ENCODE data around the gene XRCC5.
"Not testable (repeated sequence)": the region's sequence is repeated elsewhere in the genome, so short reads cannot be mapped to it uniquely, and the experiment has no call there.

XRCC5 gene

GRCh38 chr2:216201692-216202306 lies 92.7 kb downstream of the XRCC5 start:
- no peak for DNase-seq (ENCODE audit: low spot score)

DNA sequence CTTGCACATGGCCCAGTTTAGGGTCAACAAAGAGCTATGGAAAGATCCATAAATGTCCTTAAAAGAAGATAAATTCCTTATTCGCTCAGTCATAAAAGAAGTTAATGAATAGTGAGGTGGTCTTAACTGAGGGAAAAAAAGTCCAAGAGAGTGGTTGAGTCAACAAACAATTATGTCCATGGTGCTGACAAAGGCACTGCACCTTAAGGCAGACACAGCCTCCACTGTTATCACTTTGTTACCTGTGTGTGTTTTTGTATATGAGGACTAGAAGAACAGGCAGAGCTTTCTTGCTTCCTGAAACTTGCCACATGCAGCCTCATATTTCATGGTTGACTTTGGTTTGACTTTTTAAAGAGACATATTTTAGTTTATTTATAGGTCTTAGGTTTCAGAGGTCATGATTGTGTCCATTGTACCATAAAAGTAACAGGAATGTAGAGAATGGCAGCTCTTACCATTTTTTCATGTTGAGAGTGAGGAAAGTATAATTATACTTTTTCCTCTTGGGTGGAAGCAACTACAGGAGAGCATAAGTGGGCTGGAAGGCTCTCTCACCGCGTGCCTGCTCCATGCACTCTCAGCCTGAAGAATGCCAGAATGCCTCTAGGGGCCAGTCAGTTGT lies 93.6 kb downstream of the XRCC5 start:
- DNase-seq (ENCODE audit: low spot score) = no peak

GRCh38 chr2:216205486-216205885 lies 96.3 kb downstream of the XRCC5 start:
- DNase-seq (ENCODE audit: low spot score) = no peak

DNA sequence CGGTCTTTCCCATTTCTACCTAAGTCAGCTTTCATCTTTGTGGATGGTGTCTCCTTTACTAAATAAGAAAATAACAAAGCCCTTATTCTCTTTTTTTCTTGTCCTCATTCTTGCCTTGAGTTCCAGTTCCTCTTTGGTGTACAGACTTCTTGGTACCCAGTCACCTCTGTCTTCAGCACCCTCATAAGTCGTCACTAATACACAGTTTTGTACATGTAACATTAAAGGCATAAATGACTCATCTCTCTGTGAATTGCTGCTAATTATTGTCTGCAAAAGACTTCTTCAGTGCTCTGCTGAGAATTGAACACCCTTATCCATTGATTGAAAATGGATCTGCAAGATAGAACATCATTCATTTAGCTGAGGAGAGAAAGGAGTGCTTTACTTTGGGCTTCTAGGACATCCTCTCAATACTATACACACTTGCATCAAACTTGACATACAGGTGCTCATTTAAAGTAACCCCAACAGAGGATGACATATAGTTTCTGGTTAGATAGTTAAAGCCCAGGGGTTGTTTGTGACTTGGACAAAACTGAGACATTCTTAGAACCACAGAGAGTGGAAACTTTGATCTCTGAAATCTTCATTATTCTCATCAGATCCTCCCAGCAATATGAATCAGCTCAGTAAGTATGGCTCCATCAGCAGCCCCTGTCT lies 97.0 kb downstream of the XRCC5 start:
- DNase-seq (ENCODE audit: low spot score) = no peak

DNA sequence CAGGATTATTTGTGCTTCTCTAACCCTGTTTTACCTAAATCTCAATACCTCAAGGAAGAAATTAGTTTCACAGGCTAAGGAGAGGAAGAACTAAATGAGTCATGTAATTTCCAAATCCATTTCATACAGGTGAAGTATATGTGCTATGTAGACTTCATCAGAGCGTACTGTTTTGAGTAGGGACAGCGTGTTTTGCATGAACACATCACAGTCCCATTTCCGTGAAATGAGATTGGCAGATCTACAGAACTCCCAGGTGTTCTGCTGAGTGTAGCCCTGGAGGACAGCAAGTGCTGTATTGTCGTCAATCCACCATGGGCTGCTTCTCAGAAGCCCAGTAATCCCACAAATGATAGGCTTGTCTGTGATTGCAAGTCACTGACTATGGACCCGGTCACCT lies 97.7 kb downstream of the XRCC5 start:
- DNase-seq (ENCODE audit: low spot score) = no peak

GRCh38 chr2:216208661-216209060 lies 99.5 kb downstream of the XRCC5 start:
- not testable (repeated sequence) for DNase-seq (ENCODE audit: low spot score)

DNA sequence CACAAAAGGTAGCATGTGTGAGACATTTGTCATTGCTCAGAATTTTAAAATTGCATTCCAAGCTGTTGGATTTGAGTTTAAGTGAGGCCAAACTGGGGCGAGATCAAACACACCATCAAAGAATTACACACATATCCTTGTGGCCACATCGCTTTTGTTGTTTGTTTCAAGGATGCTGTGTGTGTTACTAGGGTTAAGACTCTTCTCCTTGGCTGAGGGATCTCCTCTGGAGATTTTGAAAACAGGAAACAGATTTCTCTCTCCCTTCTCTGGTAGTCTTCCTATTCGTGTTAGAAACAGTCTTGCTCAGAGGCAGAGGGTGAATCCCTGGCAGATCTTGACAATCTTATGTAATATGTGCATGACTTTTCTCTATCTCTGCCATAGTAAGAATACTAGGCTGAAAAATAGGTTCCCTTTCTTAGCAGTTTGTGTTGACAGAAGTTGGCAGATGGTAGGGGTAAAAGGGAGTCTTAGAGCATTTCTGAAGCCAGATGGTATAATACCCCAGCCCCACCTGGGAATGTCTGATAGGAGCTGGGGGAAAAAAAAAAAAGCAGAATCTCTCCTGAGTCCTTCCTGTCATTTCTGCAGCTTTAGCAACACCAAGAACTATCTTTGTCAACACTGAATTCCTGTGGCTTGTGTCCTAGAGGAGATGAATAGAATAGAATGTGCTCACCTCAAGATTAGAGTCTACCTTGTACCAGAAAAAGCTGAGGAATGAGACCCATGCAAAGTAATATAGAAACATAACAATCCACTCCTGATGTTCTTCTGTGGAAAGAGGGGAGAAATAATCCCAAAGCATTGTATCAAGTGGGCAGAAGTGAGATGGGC lies 101.8 kb downstream of the XRCC5 start:
- no peak for DNase-seq (ENCODE audit: low spot score)

- no peak for DNase-seq (ENCODE audit: low spot score)
Measured at GRCh38 chr2:216211614-216212145, 102.5 kb downstream of the XRCC5 start.

DNA sequence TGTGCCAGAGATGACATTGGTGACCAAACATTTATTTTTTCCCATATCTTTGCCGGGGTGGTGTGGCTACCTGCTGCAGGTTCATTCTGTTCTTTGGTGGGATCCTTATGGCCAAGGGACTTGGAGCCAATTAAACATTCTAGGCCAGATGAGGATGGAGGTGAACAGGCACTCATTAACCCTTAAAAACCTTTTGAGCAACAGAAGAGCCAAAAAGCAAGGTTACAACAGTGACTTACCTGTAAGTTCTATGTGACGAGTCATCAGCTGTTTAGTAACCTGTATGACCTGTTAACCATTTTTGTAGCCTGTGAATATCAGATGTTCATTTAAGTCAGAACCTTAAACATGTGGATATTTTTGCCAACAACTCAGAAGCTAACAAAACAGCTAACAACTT lies 105.6 kb downstream of the XRCC5 start:
- no peak for DNase-seq (ENCODE audit: low spot score)

- no peak for DNase-seq (ENCODE audit: low spot score)
Measured at GRCh38 chr2:216215658-216216390, 106.7 kb downstream of the XRCC5 start.

GRCh38 chr2:216216951-216217903 lies 108.1 kb downstream of the XRCC5 start:
- no peak for DNase-seq (ENCODE audit: low spot score)

DNA sequence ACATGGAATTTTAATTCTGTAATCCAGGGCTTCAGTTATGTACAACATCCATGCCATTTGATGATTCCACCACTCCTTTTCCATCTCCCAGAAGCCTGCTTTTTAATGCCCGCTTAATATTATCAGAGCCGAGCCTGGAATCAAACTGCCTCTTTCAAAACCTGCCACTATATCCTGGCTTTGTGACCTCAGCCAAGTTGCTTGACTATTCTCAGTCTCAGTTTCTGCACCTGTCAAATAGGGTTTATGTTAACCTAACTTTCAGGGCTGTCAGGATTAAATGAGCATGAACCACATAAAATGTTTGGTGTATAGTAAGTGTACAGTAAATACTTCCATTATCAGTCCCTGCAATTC lies 108.7 kb downstream of the XRCC5 start:
- no peak for DNase-seq (ENCODE audit: low spot score)

DNA sequence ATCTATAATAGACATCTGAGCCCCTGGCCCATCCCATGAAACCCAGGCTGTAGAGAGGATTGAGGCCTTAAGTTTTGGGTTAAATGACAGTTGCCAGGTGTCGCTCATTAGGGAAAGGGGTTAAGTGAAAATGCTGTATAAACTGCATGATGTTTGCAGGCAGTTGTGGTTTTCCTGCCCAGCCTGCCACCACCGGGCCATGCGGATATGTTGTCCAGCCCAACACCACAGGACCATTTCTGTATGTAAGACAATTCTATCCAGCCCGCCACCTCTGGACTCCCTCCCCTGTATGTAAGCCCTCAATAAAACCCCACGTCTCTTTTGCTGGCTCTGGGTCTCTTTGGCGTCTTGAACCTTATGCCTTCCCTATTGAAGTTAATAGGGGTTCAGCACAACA lies 110.7 kb downstream of the XRCC5 start:
- DNase-seq (ENCODE audit: low spot score) = no peak

DNA sequence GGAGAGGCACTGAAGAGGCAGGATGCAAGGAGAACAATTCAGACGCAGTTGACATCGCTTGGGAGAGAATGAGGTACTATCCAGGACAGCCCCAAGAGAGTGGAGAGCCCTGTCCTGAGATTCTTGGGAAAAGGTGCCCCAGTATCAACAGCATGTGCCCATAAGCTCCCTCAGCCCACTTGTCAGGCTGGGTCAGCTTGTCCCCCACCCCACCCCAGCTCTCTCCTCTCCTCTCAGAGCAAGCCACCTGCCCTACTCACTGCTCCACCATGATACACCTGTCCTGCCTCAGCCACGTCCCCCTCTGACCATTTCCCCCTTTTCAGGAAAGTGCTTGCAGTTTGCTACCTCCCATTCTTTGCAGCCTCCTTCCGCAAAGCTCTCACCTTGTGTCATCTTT lies 111.8 kb downstream of the XRCC5 start:
- no peak for DNase-seq (ENCODE audit: low spot score)

- DNase-seq (ENCODE audit: low spot score) = no peak
Measured at GRCh38 chr2:216221811-216222210, 112.7 kb downstream of the XRCC5 start.

- DNase-seq (ENCODE audit: low spot score) = no peak
Measured at GRCh38 chr2:216222650-216223352, 113.7 kb downstream of the XRCC5 start.

GRCh38 chr2:216224388-216224787 lies 115.2 kb downstream of the XRCC5 start:
- no peak for DNase-seq (ENCODE audit: low spot score)

- no peak for DNase-seq (ENCODE audit: low spot score)
Measured at GRCh38 chr2:216229277-216229914, 120.2 kb downstream of the XRCC5 start.

DNA sequence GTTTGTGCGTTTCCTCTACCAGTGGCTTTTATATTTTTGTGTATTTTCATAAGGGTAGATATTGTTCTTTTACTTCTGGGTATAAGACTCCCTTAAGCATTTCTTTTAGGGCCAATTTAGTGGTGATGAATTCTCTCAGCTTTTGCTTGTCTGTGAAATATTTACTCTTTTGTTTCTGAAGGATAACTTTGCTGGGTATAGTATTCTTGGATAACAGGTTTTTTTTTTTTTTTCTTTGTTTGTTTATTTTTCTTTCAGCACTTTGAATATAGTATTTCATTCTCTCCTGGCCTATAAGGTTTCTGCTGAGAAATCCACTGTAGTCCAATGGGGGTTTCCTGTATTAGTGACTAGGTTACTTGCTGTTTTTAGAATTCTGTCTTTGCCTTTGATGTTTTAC lies 122.7 kb downstream of the XRCC5 start:
- DNase-seq (ENCODE audit: low spot score) = no peak
